ENCODE measurements around the gene ROS1.

ROS1 gene

DNA sequence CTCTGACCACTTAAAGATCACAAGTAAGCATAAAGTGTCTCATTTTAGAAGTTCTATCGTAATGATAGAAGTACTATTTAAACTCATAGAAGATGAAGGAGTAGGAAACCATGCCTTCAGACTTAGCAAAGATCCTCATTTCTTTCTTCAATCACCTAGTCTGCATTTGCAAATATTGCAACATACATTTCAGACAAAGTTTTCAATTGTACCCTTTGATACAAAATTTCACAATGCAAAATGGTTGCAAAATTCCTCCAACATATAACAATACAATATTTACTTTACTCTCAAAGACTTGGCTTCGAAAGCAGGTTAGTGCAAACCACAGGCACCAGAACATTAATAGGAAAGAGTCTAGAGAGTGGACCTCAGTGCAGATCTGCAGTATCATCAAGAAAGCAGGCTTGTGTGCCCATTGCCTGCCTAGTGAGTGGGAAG is 16.1 kb upstream of the ROS1 start:
- no peak for DNase-seq (ENCODE audit: low read depth in 3 of 3)

DNA sequence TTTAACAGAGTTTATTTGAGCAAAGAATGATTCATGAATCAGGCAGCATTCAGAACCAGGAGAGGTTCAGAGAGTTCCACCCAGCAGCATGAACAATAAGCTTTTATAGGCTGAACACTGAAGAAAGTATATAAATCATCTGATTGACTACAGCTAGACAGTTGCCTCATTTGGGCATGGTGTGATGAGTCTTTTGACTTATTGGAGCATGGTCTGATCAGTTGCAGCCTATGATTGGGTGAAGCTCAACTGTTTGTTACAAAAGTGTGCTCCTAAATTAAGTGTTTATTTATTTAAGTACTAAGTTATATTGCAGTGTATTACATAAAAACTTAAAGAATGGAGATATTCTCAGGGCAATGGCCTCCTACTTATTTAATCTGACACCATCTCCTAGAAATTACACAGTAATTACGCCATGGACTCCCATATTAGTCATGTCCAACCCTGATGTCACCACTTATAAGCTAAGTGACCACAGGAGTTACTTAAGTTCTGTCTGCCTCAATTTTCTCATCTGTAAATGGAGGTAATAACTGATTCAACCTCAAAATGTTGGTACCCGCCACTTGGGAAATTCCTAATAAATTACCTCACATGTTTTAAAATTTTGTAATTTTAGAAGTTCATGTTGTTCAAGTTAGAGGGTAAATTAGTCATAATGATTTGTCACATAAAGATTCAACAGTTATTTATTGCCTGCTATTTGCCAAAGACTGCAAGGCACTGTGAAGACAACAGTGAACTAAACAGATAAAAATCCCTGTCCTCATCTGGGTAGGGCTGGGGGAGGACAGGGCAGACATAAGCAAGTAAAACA is 15.2 kb upstream of the ROS1 start:
- no peak for DNase-seq (ENCODE audit: low read depth in 3 of 3)

DNA sequence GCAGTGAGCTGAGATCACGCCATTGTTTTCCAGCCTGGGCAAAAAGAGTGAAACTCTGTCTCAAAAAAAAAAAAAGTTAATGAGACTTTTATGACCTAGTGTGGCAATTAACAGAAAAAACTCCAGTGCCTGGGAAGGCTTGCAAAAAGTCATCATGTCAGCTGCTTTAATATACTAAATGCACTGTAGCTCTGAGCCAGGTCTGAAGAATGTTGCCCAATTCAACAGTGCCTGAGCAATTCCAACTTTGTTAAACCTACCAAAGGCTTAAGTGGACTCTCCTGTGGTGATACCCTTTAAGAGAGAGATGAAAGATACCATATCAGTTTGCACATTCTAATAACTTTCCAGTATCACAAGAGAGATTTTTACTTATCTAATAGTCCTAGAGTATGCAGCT is 6.5 kb upstream of the ROS1 start:
- DNase-seq (ENCODE audit: low read depth in 3 of 3): no peak

GRCh38 chr6:117423754-117424153 is 2.0 kb downstream of the ROS1 start:
- no peak for DNase-seq (ENCODE audit: low read depth in 3 of 3)

DNA sequence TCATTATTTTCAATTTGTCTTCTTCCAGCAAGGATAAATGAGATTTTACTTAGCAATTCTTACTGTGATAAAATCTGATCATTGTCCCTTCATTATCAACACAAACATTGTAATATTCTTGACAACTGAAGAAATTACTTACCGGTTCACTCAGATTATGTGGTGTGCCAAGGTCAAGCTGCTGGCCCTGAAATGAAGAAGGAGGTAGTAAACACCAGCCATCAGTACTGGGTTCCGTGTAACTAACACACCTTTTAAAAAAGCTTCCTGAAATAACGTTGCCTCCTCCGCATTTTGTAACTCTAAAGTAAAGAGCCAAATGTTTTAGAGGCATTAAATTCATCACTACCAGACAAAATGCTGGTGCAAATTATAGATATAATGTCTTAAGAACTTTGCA is 7.4 kb downstream of the ROS1 start:
- no peak for DNase-seq (ENCODE audit: low read depth in 3 of 3)

GRCh38 chr6:117417851-117418250 is 7.9 kb downstream of the ROS1 start:
- DNase-seq (ENCODE audit: low read depth in 3 of 3): no peak

- no peak for DNase-seq (ENCODE audit: low read depth in 3 of 3)
Observed at GRCh38 chr6:117414770-117415169, 11.0 kb downstream of the ROS1 start.

GRCh38 chr6:117411474-117411873 is 14.3 kb downstream of the ROS1 start:
- DNase-seq (ENCODE audit: low read depth in 3 of 3): no peak

- no peak for DNase-seq (ENCODE audit: low read depth in 3 of 3)
Observed at GRCh38 chr6:117409863-117410262, 15.9 kb downstream of the ROS1 start.

DNA sequence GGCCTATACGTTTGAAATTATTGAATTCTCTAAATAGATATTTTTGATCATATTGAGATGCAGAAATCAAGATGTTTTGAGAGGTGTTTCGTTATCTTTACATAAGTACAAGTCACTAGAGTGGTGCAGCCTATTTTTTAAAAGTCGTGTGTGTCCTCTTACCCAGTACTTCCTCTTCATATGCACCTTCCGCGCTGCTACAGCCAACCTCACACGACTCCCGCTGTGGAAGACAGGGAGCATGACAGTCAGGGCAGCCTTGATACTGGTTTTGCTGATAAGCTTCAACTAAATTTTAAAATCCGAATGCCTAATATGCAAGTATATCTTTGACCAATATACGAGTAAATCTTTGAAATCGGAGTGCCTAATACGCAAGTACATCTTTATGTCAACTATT is 16.3 kb downstream of the ROS1 start:
- DNase-seq (ENCODE audit: low read depth in 3 of 3): no peak

GRCh38 chr6:117404548-117404947 is 21.2 kb downstream of the ROS1 start:
- no peak for DNase-seq (ENCODE audit: low read depth in 3 of 3)

DNA sequence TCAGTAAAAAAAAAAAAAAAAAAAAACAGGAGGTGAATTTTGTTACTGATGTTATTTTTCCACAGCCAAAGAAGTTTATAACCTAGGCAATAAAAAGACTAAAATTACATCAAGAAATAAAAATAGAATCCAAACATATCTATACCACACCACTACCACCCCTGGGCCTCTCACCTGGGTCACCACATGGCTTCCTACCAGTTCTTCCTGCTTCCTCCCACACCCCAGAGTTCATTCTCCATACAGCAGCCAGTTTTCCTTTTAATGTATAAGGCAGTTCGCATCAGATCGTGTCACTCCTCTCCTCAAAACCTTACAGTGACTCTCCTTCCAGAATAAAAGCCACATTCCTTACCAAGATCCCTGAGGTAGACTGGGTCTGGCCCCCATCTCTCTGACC is 23.9 kb downstream of the ROS1 start:
- DNase-seq (ENCODE audit: low read depth in 3 of 3): no peak

DNA sequence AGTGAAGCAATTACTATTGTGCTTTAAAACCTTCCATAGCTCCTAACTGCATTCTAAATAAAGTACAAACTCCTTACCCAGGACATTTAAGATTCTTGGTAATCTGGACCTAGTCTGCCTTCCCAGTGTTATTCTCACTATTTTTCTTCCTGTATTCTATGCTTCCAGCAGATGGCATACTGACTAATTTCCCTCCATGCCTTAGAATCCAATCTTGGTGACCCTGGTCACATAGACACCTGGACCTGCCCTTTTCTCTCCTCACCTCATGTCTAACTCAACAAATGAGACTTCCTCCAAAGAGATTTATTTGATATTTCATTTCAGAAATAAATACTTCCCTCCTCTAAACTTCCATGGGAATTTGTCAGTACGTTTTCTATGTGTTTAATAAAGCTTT is 25.8 kb downstream of the ROS1 start:
- DNase-seq (ENCODE audit: low read depth in 3 of 3): no peak

DNA sequence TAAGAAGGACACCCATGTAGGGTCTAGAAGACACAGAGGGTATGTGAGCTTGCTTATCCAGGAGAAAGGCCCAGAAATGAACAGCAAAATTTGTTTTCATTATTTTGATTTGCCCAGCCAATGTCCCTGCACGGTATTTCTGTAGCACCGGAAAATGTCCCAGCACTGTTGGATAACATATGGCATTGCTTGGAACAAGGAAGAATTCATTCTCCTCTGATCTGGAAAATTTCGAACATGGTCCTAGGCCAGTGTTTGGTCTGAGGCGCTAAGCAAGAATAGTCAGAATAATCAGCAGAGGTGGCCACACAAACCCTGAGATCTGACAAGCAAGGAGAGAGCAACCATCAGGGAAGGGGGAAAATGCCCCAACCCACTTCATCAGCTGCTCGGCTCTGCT is 26.6 kb downstream of the ROS1 start:
- no peak for DNase-seq (ENCODE audit: low read depth in 3 of 3)

GRCh38 chr6:117397536-117398227 is 28.1 kb downstream of the ROS1 start:
- no peak for DNase-seq (ENCODE audit: low read depth in 3 of 3)

- no peak for DNase-seq (ENCODE audit: low read depth in 3 of 3)
Observed at GRCh38 chr6:117396228-117396627, 29.5 kb downstream of the ROS1 start.

- no peak for DNase-seq (ENCODE audit: low read depth in 3 of 3)
Observed at GRCh38 chr6:117395164-117395563, 30.6 kb downstream of the ROS1 start.

GRCh38 chr6:117393045-117393444 is 32.7 kb downstream of the ROS1 start:
- DNase-seq (ENCODE audit: low read depth in 3 of 3): no peak

DNA sequence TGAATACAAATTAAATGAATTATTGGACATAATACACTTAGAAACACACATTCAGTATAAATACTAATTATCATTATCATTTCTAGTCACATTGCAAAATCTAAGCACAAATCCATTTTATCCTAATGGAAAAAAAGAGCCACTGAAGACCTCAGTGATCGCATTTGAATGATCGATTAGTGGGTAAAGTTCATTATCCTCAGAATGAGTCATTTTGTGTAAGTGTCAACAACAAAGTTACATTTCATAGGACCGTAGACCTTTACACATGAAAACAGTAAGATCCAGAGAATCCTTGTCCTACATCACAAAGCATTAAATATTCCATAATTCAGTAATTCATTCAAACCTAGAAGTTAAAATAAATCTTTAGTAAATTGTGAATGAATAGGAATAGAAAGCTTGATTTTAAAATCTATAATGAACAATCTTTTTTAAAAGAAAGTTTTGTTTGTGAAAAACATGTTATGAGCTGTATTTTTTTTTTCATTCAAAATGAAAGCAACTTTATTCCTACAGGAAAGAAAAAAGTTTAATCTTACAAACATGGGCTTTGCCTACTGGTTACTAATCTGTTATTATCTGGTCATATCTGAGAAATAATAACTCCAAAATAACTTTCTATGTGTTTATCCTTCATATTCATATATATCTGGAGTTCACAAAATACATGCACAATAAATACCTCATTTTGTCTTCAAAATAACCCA is 33.7 kb downstream of the ROS1 start:
- no peak for DNase-seq (ENCODE audit: low read depth in 3 of 3)

DNA sequence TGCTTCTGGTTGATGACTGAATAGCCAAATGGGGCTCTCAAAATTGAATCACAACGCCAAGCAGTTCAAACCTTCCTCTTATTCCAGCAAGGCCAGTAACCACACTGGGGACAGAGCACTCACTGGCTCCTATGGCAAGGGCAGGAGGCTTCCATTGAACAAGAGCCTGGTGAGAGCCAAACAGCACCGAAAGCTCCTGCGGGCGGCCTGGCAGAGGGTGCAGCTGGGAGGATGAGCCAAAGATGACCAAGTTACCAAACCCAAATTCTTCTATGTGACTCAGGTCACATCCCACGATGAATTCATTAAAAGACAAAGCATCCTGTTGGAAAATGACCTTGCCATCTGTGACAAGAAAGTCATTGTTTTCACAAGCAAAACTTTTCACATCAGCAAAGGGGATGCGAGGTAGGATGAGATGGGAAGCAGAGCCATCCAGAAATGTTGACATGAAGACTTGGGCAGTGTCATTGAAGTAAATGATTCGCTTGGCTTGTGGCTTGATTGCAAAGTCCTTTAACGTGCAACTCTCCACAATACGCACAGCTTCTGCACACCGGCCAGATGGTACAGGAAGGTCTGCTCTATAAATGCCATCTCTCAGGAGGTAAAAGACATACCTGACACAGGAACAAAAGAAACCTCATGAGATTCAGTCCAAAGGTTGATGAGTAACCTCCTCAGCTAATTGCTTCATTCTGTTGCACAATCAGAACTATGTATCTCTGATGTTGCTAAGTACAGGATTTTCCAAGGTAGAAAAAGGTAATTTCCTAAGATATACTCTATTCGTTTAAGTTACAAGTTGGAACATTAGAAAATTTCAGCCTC is 36.3 kb downstream of the ROS1 start:
- DNase-seq (ENCODE audit: low read depth in 3 of 3): no peak

GRCh38 chr6:117387454-117387974 is 38.2 kb downstream of the ROS1 start:
- no peak for DNase-seq (ENCODE audit: low read depth in 3 of 3)

DNA sequence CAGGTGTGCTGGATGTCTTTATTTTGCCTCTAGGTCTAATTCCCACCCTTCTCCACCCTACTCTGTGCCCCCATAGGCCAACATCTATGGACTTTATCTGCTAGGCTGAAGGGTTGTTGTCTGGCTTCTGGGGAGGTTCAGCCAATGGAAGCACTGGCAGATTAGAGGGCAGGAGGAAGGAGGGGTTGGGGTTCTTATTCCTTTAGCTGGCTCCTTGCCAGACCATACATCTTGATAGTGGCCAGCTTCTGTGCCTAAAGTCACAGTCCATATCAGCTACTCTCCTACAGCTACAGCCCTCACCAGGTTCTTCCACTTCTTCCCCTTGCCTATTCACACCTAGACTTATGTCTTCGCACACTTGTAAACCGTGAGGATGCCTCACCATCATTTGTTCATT is 41.1 kb downstream of the ROS1 start:
- DNase-seq (ENCODE audit: low read depth in 3 of 3): no peak

All from stimulated activated CD4-positive, alpha-beta T cell treated with anti-CD3 and anti-CD28 coated beads, TNF-alpha, amount 100 ng/mL, for 4 hours (primary cell).